ENCODE data around the gene MEF2D.
A peak's percentile ranks its signal among the peaks of the same experiment; 100 is the strongest.

The MEF2D gene

GRCh38 chr1:156438278-156438987 lies 62.1 kb downstream of the MEF2D start:
- H3K27me3 ChIP-seq (ENCODE audit: insufficient read depth, low read depth, severe bottlenecking): peaks cover 100% of the 10 kb centered on the region
- no peak for DNase-seq
- no peak for TF ChIP-seq CTCF (IDR thresholded peaks at IDR 0.05; ENCODE audit: low read depth, low read length)
- H3K27ac ChIP-seq: no peak overlapping the region
- no peak overlapping the region for H3K4me3 ChIP-seq (ENCODE audit: low read depth, low read length)
- peaks cover 3% of the 10 kb centered on the region for H3K9me3 ChIP-seq (ENCODE audit: severe bottlenecking)
- H3K36me3 ChIP-seq: no peaks in the 10 kb centered on the region

- Histone ChIP-seq H3K9me3 (ENCODE audit: severe bottlenecking) (peaks cover 3% of the 10 kb centered on the region), H3K4me3 (ENCODE audit: low read depth, low read length) (no peak overlapping the region), H3K27ac (no peak overlapping the region), H3K27me3 (ENCODE audit: insufficient read depth, low read depth, severe bottlenecking) (peaks cover 100% of the 10 kb centered on the region), H3K36me3 (no peaks in the 10 kb centered on the region)
- TF ChIP-seq CTCF (IDR thresholded peaks at IDR 0.05; ENCODE audit: low read depth, low read length): no peak
- DNase-seq: no peak
These were observed 63.3 kb downstream of the MEF2D start for GRCh38 chr1:156437037-156437867.

DNA sequence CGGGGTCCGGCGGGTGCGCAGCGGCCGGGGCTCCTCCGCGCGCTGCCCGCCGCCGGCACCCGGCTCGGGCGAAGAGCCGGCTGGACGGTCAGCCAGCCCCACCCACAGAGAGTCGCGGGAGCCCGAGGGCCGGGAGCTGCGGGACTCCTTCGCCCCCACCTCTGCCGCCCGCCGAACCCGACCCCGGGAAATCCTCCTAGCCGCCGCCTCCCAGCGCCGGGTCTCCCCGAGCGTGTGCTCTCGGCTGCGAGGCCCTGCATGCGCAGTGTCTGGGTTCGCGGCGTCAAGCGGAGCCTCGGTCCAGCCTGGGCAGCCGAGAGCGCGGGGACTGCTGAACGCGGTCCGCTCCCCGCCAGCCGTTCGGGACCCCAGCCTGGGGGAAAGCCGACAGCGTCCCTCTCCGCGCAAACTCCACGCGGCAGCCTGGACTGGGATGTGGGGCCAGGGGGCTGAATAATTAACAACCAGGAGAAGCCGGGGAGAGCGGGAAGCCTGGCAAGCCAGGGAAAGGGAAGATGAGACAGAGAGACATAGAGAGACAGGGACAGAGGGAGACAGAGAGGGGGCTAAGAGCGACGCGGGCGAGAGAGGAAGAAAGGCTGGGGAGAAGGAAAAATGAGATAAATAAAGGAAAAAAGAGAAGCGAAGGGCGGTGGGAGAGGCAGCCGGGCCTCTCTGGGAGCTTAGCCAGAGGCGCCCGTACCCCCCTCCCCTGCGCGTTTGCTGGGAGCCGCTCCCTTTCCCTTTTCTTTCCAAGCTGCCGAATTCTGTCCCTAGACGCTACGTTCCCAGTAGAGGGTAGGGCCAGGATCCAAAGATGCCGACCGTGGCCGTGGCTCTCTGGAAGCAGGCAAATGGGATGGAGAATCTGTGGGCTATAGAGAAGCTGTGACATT lies 64.2 kb downstream of the MEF2D start:
- H3K27me3 ChIP-seq (ENCODE audit: insufficient read depth, low read depth, severe bottlenecking): peaks cover 99% of the 10 kb centered on the region
- H3K27ac ChIP-seq: no peak overlapping the region
- peak overlapping the region; percentile 19 for H3K4me3 ChIP-seq (ENCODE audit: low read depth, low read length)
- H3K9me3 ChIP-seq (ENCODE audit: severe bottlenecking): peaks cover 3% of the 10 kb centered on the region
- TF ChIP-seq CTCF (IDR thresholded peaks at IDR 0.05; ENCODE audit: low read depth, low read length): no peak
- H3K36me3 ChIP-seq: no peaks in the 10 kb centered on the region
- no peak for DNase-seq

- Histone ChIP-seq H3K36me3 (no peaks in the 10 kb centered on the region), H3K27ac (no peak overlapping the region), H3K27me3 (ENCODE audit: insufficient read depth, low read depth, severe bottlenecking) (peaks cover 97% of the 10 kb centered on the region), H3K9me3 (ENCODE audit: severe bottlenecking) (peaks cover 3% of the 10 kb centered on the region), H3K4me3 (ENCODE audit: low read depth, low read length) (peak overlapping the region; percentile 13)
- no peak for DNase-seq
- no peak for TF ChIP-seq CTCF (IDR thresholded peaks at IDR 0.05; ENCODE audit: low read depth, low read length)
These were observed 64.9 kb downstream of the MEF2D start for GRCh38 chr1:156435545-156436140.

GRCh38 chr1:156434989-156435544 lies 65.5 kb downstream of the MEF2D start:
- peak overlapping the region; percentile 13; the same call in 1 of the 2 replicates for H3K4me3 ChIP-seq (ENCODE audit: low read depth, low read length)
- H3K36me3 ChIP-seq: no peaks in the 10 kb centered on the region
- peaks cover 3% of the 10 kb centered on the region for H3K9me3 ChIP-seq (ENCODE audit: severe bottlenecking)
- TF ChIP-seq CTCF (IDR thresholded peaks at IDR 0.05; ENCODE audit: low read depth, low read length): no peak
- no peak overlapping the region for H3K27ac ChIP-seq
- peaks cover 97% of the 10 kb centered on the region for H3K27me3 ChIP-seq (ENCODE audit: insufficient read depth, low read depth, severe bottlenecking)
- no peak for DNase-seq

Measured in WERI-Rb-1 (cell line).